ENCODE results near the gene HAPLN3.
A peak's percentile ranks its signal among the peaks of the same experiment; 100 is the strongest.

HAPLN3 gene

DNA sequence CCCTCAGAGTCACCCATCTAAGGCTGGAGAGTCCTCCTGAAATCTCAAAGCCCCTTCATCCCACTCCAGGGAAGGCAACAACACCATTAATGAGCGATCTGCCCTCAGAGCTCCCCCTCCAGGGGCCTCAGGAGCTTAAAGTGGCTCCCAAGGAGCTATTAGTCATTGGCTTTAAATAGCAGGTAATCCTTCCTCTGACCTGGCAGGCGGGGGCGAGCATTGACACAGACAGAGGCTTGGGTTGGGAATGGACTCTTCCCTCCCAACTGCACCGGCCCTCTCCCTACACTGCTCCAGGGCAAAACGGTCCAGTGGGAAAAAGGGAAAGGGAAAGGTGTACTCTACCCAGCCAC, 16.4 kb upstream of the HAPLN3 start:
- ChIA-PET CTCF (interaction anchor here (0.6 to 1.1 kb wide), 5 partner anchors 9 to 266 kb away, joined by 3 to 4 read pairs (median 3); no protein-coding TSS in a partner anchor), POLR2A (interaction anchor here (0.5 to 1.4 kb wide), 6 partner anchors 9 to 100 kb away, joined by 3 to 9 read pairs (median 3); no protein-coding TSS in a partner anchor)

DNA sequence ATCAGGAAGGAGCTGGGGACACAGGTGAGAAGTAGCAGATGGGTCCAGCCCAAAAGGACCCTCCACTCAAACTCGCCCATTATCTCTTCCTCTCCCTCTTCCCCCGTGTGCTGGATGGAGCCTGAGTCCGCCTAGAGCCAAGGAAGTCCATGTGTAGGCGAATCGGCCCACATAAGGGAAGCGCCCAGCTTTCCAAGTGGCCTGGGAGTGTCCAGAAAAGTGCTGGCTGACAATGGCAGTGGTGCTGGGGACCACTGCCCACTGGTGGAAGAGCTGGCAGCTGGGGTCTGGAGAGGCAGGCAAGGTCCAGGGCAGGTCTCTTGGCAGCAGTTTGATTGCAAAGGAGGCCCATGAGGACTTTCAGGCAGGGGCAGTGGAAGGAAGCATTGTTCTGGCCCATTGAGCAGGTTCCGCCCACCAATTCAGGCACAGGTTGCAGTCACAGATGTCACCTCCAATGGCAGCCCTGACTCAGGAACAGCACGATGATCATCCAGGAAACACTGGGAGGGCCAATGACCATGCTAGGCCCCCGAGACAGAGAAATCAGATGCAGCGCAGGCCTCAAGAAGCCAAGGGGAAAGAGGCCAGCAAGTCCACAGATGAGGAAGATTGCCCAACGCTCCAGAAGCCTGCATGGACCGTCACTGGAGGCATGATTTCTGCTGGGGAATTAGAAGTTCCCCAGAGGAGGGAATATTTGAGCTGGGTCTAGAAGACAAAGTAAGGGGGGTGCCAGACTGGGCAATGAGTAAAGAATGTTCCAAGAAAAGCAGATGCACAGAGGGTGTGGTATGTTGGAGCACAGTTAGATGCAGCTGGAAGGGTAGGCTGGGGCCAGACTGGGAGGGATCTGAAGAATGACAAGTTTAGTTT, 14.8 kb upstream of the HAPLN3 start:
- CTCF ChIA-PET: interaction anchor here (1.0 to 1.1 kb wide), 2 partner anchors 13 to 84 kb away, joined by 3 to 4 read pairs; no protein-coding TSS in a partner anchor
- POLR2A ChIA-PET: no interaction called here
- no peak for DNase-seq (ENCODE audit: extremely low spot score)
- TF ChIP-seq ARNT (IDR thresholded peaks at IDR 0.05) (no peak), L3MBTL2 (conservative IDR thresholded peaks at IDR 0.05) (no peak), NFRKB (IDR thresholded peaks at IDR 0.05) (no peak), BHLHE40 (IDR thresholded peaks at IDR 0.05; ENCODE audit: borderline replicate concordance) (no peak), ELF4 (IDR thresholded peaks at IDR 0.05) (no peak), CTBP1 (IDR thresholded peaks at IDR 0.05; ENCODE audit: borderline replicate concordance) (no peak), SP1 (IDR thresholded peaks at IDR 0.05) (no peak), FOXK2 (IDR thresholded peaks at IDR 0.05) (no peak), ZNF384 (IDR thresholded peaks at IDR 0.05) (no peak), HDGF (IDR thresholded peaks at IDR 0.05; ENCODE audit: borderline replicate concordance) (no peak), FOXA1 (IDR thresholded peaks at IDR 0.05) (no peak), LEF1 (IDR thresholded peaks at IDR 0.05; ENCODE audit: borderline replicate concordance) (no peak), SUZ12 (IDR thresholded peaks at IDR 0.05) (no peak), TARDBP (IDR thresholded peaks at IDR 0.05) (no peak), FOXM1 (IDR thresholded peaks at IDR 0.05; ENCODE audit: borderline replicate concordance) (no peak)
- TF ChIP-seq, protein P1, sequence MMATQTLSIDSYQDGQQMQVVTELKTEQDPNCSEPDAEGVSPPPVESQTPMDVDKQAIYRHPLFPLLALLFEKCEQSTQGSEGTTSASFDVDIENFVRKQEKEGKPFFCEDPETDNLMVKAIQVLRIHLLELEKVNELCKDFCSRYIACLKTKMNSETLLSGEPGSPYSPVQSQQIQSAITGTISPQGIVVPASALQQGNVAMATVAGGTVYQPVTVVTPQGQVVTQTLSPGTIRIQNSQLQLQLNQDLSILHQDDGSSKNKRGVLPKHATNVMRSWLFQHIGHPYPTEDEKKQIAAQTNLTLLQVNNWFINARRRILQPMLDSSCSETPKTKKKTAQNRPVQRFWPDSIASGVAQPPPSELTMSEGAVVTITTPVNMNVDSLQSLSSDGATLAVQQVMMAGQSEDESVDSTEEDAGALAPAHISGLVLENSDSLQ (IDR thresholded peaks at IDR 0.05): no peak

More for the DNA sequence above, 16.4 kb upstream of the HAPLN3 start:
- TF ChIP-seq LEF1 (IDR thresholded peaks at IDR 0.05; ENCODE audit: borderline replicate concordance): no peak
- no peak for TF ChIP-seq NFRKB (IDR thresholded peaks at IDR 0.05)
- no peak for TF ChIP-seq SUZ12 (IDR thresholded peaks at IDR 0.05)
- no peak for TF ChIP-seq FOXA1 (IDR thresholded peaks at IDR 0.05)
- TF ChIP-seq ARNT (IDR thresholded peaks at IDR 0.05): no peak
- TF ChIP-seq HDGF (IDR thresholded peaks at IDR 0.05; ENCODE audit: borderline replicate concordance): no peak
- TF ChIP-seq BHLHE40 (IDR thresholded peaks at IDR 0.05; ENCODE audit: borderline replicate concordance): no peak
- TF ChIP-seq, protein P1 (IDR thresholded peaks at IDR 0.05): no peak
- TF ChIP-seq ZNF384 (IDR thresholded peaks at IDR 0.05): no peak
- no peak for TF ChIP-seq SP1 (IDR thresholded peaks at IDR 0.05)
- no peak for TF ChIP-seq CTBP1 (IDR thresholded peaks at IDR 0.05; ENCODE audit: borderline replicate concordance)
- TF ChIP-seq L3MBTL2 (conservative IDR thresholded peaks at IDR 0.05): no peak
- no peak for TF ChIP-seq ELF4 (IDR thresholded peaks at IDR 0.05)
- DNase-seq (ENCODE audit: extremely low spot score): peak; percentile 39

DNA sequence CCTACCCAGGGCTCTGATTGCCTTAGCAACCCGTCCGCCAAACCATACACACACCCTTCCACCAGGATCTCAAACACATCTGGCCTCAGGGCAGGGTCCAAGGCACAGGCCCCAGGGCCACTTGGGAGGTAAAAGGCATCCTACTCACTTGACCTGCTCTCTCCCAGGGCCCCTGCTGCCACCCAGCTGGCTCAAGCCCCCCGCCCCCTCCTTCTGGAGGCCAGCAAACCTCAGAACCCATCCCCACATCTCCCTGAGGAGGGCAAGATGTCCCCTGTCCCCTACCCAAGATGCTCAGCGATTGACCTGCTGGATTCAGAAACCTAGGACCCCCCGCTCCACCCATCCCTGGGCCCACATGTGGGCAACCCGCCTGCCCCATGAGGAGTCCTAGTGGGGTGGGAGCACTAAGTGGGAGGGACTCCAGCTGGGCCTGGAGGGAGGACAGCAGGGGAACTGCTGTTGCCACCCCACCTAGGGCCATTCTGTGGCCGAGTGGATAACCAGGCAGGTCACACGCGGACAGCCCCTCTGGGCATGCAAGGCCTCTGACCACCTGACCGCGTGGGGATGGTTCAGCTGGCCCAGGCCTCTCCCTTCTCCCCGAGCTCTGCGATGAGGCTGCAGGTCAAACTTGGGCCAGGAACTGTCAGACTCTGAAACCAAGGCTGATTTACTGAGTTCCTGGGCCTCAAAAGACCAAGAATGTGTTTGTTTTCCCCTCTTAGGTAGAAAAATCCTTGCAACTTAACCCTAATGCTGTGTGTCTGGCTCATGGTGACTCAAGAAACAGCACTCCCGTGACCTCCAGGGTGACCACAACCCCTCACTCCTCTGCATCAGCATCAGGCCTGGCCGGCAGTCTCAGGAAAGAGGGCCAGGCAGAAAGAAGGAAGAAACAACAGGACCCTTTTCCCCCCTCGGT, 13.6 kb upstream of the HAPLN3 start:
- ChIA-PET POLR2A (interaction anchor here (0.9 kb wide), 1 partner anchor 11 kb away, joined by 3 read pairs; no protein-coding TSS in a partner anchor), CTCF (no interaction called here)
- no peak for DNase-seq (ENCODE audit: extremely low spot score)
- TF ChIP-seq, protein P1 (IDR thresholded peaks at IDR 0.05): no peak
- TF ChIP-seq CTBP1 (IDR thresholded peaks at IDR 0.05; ENCODE audit: borderline replicate concordance) (no peak), HDGF (IDR thresholded peaks at IDR 0.05; ENCODE audit: borderline replicate concordance) (no peak), NFRKB (IDR thresholded peaks at IDR 0.05) (no peak), ELF4 (IDR thresholded peaks at IDR 0.05) (no peak), ZNF384 (IDR thresholded peaks at IDR 0.05) (no peak), FOXM1 (IDR thresholded peaks at IDR 0.05; ENCODE audit: borderline replicate concordance) (no peak), LEF1 (IDR thresholded peaks at IDR 0.05; ENCODE audit: borderline replicate concordance) (no peak), ARNT (IDR thresholded peaks at IDR 0.05) (no peak), TARDBP (IDR thresholded peaks at IDR 0.05) (no peak), BHLHE40 (IDR thresholded peaks at IDR 0.05; ENCODE audit: borderline replicate concordance) (no peak), L3MBTL2 (conservative IDR thresholded peaks at IDR 0.05) (no peak), FOXK2 (IDR thresholded peaks at IDR 0.05) (no peak), SUZ12 (IDR thresholded peaks at IDR 0.05) (no peak)

DNA sequence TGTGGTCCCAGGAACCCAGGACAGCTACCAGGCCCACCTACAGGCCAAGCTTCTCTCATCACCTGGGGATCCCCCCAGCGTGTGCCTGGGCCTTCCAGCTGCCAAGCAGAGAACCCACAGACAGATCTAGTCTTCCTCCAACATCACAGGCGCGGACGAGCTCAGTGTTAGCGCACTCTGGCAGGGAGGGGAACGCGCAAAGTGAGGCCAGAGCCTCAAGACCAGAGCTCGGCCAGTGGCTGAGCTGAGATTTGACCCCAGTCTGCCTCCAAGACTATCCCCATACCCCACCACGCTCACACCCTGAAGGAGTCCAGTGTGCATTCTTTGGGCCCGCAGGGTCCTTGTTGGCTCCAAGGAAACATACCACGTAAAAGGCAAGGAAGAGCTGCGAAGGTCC, 12.8 kb upstream of the HAPLN3 start:
- DNase-seq (ENCODE audit: extremely low spot score): no peak
- TF ChIP-seq, protein P1 (IDR thresholded peaks at IDR 0.05): no peak
- TF ChIP-seq FOXA1 (IDR thresholded peaks at IDR 0.05): no peak
- TF ChIP-seq LEF1 (IDR thresholded peaks at IDR 0.05; ENCODE audit: borderline replicate concordance): no peak
- no peak for TF ChIP-seq SP1 (IDR thresholded peaks at IDR 0.05)
- TF ChIP-seq NFRKB (IDR thresholded peaks at IDR 0.05): no peak
- no peak for TF ChIP-seq CTBP1 (IDR thresholded peaks at IDR 0.05; ENCODE audit: borderline replicate concordance)
- TF ChIP-seq BHLHE40 (IDR thresholded peaks at IDR 0.05; ENCODE audit: borderline replicate concordance): no peak
- TF ChIP-seq ARNT (IDR thresholded peaks at IDR 0.05): no peak
- TF ChIP-seq L3MBTL2 (conservative IDR thresholded peaks at IDR 0.05): no peak
- TF ChIP-seq ZNF384 (IDR thresholded peaks at IDR 0.05): no peak
- no peak for TF ChIP-seq ELF4 (IDR thresholded peaks at IDR 0.05)
- no peak for TF ChIP-seq SUZ12 (IDR thresholded peaks at IDR 0.05)
- TF ChIP-seq FOXK2 (IDR thresholded peaks at IDR 0.05): no peak
- TF ChIP-seq TARDBP (IDR thresholded peaks at IDR 0.05): no peak
- no peak for TF ChIP-seq FOXM1 (IDR thresholded peaks at IDR 0.05; ENCODE audit: borderline replicate concordance)
- no peak for TF ChIP-seq HDGF (IDR thresholded peaks at IDR 0.05; ENCODE audit: borderline replicate concordance)
- ChIA-PET CTCF (no interaction called here), POLR2A (interaction anchor here (0.9 kb wide), 1 partner anchor 10 kb away, joined by 3 read pairs; no protein-coding TSS in a partner anchor)
